Keratinocyte (primary cell): ENCODE data around the gene ARL4D.

Experiments
- EZH2 ChIP-seq: IDR thresholded peaks from one replicate; pipeline ENCODE4 v1.6.1; 2012; ENCODE audit warnings: inconsistent platforms, mild to moderate bottlenecking, low read length, moderate library complexity
- TF ChIP-seq, protein P1 (sequence below), 3 experiments: IDR thresholded peaks in 1 of 3; conservative IDR thresholded peaks in 1 of 3; optimal IDR thresholded peaks in 1 of 3; 2 replicates in 2 of 3; 3 replicates in 1 of 3; pipeline versions ENCODE3 to v1.5.1; 2011; ENCODE audit warnings: low read length in 3 of 3, mild to moderate bottlenecking in 3 of 3, moderate library complexity in 2 of 3, control low read depth in 1 of 3, inconsistent platforms in 1 of 3; ENCODE audit not compliant: insufficient read depth in 2 of 3; ENCODE audit errors: extremely low read depth in 1 of 3

DNA sequence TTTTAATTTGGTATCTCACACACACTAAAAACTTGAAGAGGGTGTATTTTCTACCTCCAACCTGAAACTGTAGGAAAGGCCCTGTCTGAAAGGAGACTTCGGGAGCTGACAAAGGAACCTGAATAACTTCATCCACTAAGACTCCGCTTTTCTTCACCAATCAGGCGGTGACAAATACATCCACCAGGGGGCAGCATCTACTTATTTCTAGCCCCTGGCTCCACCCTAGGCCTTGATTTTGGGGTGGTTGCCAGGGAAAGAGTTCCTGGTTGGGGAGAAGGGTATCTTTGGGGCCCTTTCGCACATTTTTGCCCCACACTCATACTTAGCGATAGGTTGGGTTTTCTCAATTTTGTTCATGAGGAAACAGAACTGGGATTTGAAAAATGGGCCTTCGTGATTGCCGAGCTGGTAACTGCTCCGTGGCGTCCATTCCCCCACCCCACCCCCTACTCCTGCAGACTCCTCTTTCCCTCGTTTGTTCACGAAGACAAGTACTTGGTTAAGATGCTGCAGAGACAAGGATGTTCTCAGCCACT lies 4.8 kb upstream of the ARL4D start:
- TF ChIP-seq, protein P1, sequence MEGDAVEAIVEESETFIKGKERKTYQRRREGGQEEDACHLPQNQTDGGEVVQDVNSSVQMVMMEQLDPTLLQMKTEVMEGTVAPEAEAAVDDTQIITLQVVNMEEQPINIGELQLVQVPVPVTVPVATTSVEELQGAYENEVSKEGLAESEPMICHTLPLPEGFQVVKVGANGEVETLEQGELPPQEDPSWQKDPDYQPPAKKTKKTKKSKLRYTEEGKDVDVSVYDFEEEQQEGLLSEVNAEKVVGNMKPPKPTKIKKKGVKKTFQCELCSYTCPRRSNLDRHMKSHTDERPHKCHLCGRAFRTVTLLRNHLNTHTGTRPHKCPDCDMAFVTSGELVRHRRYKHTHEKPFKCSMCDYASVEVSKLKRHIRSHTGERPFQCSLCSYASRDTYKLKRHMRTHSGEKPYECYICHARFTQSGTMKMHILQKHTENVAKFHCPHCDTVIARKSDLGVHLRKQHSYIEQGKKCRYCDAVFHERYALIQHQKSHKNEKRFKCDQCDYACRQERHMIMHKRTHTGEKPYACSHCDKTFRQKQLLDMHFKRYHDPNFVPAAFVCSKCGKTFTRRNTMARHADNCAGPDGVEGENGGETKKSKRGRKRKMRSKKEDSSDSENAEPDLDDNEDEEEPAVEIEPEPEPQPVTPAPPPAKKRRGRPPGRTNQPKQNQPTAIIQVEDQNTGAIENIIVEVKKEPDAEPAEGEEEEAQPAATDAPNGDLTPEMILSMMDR (optimal IDR thresholded peaks at IDR 0.05 in 1 of 3, IDR thresholded peaks at IDR 0.05 in 1 of 3, conservative IDR thresholded peaks at IDR 0.05 in 1 of 3; ENCODE audit: extremely low read depth in 1 of 3, insufficient read depth in 2 of 3, low read length in 3 of 3), result peak; percentile 74 to 90 (median 82)
- no peak for TF ChIP-seq EZH2
